ENCODE results near the gene HAUS7. TPM values are rescaled to one million over a fixed set of nuclear protein-coding genes. Genes with fewer than 3 reads are reported as not detected.

The HAUS7 gene
- total RNA-seq, 1 experiment from 2014 or later = 46.5 TPM

GRCh38 chrX:153478746-153479145 is 8.4 kb upstream of the HAUS7 start:
- ATAC-seq (no peak), DNase-seq (ENCODE audit: low spot score) (no peak)
- peaks cover 15% of the 10 kb centered on the region for H3K4me1 Mint-ChIP-seq
- ChIA-PET POLR2A (no interaction called here), CTCF (interaction anchor here (0.9 to 1.2 kb wide), 2 partner anchors 16 to 18 kb away, joined by 4 to 5 read pairs; partner anchors contain the start of gene BGN)
- H3K36me3 Mint-ChIP-seq = no peaks in the 10 kb centered on the region
- no peak overlapping the region for H3K4me3 Mint-ChIP-seq
- H3K27ac Mint-ChIP-seq = no peak overlapping the region
- no peaks in the 10 kb centered on the region for H3K9me3 Mint-ChIP-seq
- TF ChIP-seq AR (CRISPR knock-in tag; IDR thresholded peaks at IDR 0.05) (no peak), ZNF263 (CRISPR knock-in tag; IDR thresholded peaks at IDR 0.05; ENCODE audit: low read depth) (no peak), IRF2 (CRISPR knock-in tag; IDR thresholded peaks at IDR 0.05; ENCODE audit: borderline replicate concordance, low read depth) (no peak), ATF1 (CRISPR knock-in tag; IDR thresholded peaks at IDR 0.05) (no peak), GRHL2 (CRISPR knock-in tag; IDR thresholded peaks at IDR 0.05; ENCODE audit: insufficient replicate concordance, severe bottlenecking) (no peak), JAZF1 (CRISPR knock-in tag; IDR thresholded peaks at IDR 0.05) (no peak), ZNF317 (CRISPR knock-in tag; IDR thresholded peaks at IDR 0.05; ENCODE audit: borderline replicate concordance, low read depth) (no peak), CREB1 (CRISPR knock-in tag; IDR thresholded peaks at IDR 0.05) (no peak), NFYB (CRISPR knock-in tag; conservative IDR thresholded peaks at IDR 0.05; ENCODE audit: low read depth) (no peak), CDX4 (CRISPR knock-in tag; IDR thresholded peaks at IDR 0.05; ENCODE audit: borderline replicate concordance) (no peak), ERG (CRISPR knock-in tag; IDR thresholded peaks at IDR 0.05) (no peak), TCF7 (CRISPR knock-in tag; IDR thresholded peaks at IDR 0.05; ENCODE audit: low read depth) (no peak), ESRRA (CRISPR knock-in tag; IDR thresholded peaks at IDR 0.05; ENCODE audit: borderline replicate concordance) (no peak), AFF4 (CRISPR knock-in tag; IDR thresholded peaks at IDR 0.05; ENCODE audit: borderline replicate concordance) (no peak), ZNF416 (CRISPR knock-in tag; IDR thresholded peaks at IDR 0.05) (no peak)
- peaks cover 29% of the 10 kb centered on the region for H3K27me3 Mint-ChIP-seq (ENCODE audit: low read depth)

- no peak for ATAC-seq
- peaks cover 15% of the 10 kb centered on the region for H3K4me1 Mint-ChIP-seq
- no peak for TF ChIP-seq NR2C2 (CRISPR knock-in tag; IDR thresholded peaks at IDR 0.05)
- TF ChIP-seq NFE2L1 (CRISPR knock-in tag; IDR thresholded peaks at IDR 0.05) = no peak
- no peak for TF ChIP-seq CREB1 (CRISPR knock-in tag; IDR thresholded peaks at IDR 0.05)
- TF ChIP-seq HMGA2 (CRISPR knock-in tag; IDR thresholded peaks at IDR 0.05) = no peak
- no peak for TF ChIP-seq ZMAT4 (CRISPR knock-in tag; IDR thresholded peaks at IDR 0.05)
- no peak for TF ChIP-seq ZNF121 (CRISPR knock-in tag; IDR thresholded peaks at IDR 0.05)
- no peak for TF ChIP-seq KAT7 (CRISPR knock-in tag; IDR thresholded peaks at IDR 0.05; ENCODE audit: borderline replicate concordance)
- TF ChIP-seq ETV6 (CRISPR knock-in tag; IDR thresholded peaks at IDR 0.05) = no peak
- TF ChIP-seq SMAD3 (CRISPR knock-in tag; IDR thresholded peaks at IDR 0.05; ENCODE audit: borderline replicate concordance) = no peak
- no peak for TF ChIP-seq FOXJ3 (CRISPR knock-in tag; IDR thresholded peaks at IDR 0.05; ENCODE audit: borderline replicate concordance)
- TF ChIP-seq IRF1 (CRISPR knock-in tag; IDR thresholded peaks at IDR 0.05) = no peak
- TF ChIP-seq NR3C1 (CRISPR knock-in tag; conservative IDR thresholded peaks at IDR 0.05; ENCODE audit: low read depth) = no peak
- TF ChIP-seq MYBL2 (CRISPR knock-in tag; IDR thresholded peaks at IDR 0.05) = no peak
- no peak for TF ChIP-seq SMAD4 (CRISPR knock-in tag; IDR thresholded peaks at IDR 0.05)
Observed at GRCh38 chrX:153477901-153478300, 7.5 kb upstream of the HAUS7 start.

More at GRCh38 chrX:153477901-153478300, 7.5 kb upstream of the HAUS7 start:
- DNase-seq (ENCODE audit: low spot score) = no peak
- no peak overlapping the region for H3K27ac Mint-ChIP-seq
- ChIA-PET POLR2A (no interaction called here), CTCF (interaction anchor here (0.6 kb wide), 1 partner anchor 8 kb away, joined by 3 read pairs; no protein-coding TSS in a partner anchor)
- H3K36me3 Mint-ChIP-seq = no peaks in the 10 kb centered on the region
- peaks cover 36% of the 10 kb centered on the region for H3K27me3 Mint-ChIP-seq (ENCODE audit: low read depth)
- no peak overlapping the region for H3K4me3 Mint-ChIP-seq
- no peaks in the 10 kb centered on the region for H3K9me3 Mint-ChIP-seq

Measured in WTC11 (cell line).